K562 (cell line): Measurements from ENCODE around the gene ACOX1. TPM values are rescaled to one million over a fixed set of nuclear protein-coding genes. Genes with fewer than 3 reads are reported as not detected.

Experiments
- ATAC-seq: fragments of 200-7000 bp; cut with Tn5 transposase; 3 replicates; pipeline ENCODE4 v1.9.1; 2020; ENCODE audit warnings: moderate library complexity
- BruUV-seq: library from RNA; stranded (reverse); fragments of 400-500 nt; replicated peaks from 2 replicates; lab custom pipeline; 2021; lab: Mats Ljungman, UMichigan
- CTCF ChIA-PET: fragments of 300-600 bp; formaldehyde crosslinking; extraction: SDS; loops from one replicate; lab custom pipeline; 2021; ENCODE audit warnings: low intra/inter-chr PET ratio; lab: Yijun Ruan, JAX
- POLR2A ChIA-PET: fragments of 300-600, 350-650 bp; sonication (Branson Sonifier 250); formaldehyde crosslinking; extraction: SDS; loops from one replicate; lab custom pipeline; 2021; ENCODE audit warnings: antibody characterized with exemption, inconsistent platforms; lab: Yijun Ruan, JAX
- DNase-seq, 4 experiments: peaks; one replicate each; pipeline versions ENCODE4 v3.0.0 to v3.0.0-alpha.2; 2011 to 2018; ENCODE audit warnings: low spot score in 3 of 4, mixed read lengths in 3 of 4; ENCODE audit errors: extremely low read depth in 1 of 4
- FAIRE-seq: peaks from 2 replicates; lab custom pipeline; 2011; peaks lifted over from hg19 to GRCh38; lab: Jason Lieb, UNC
- H2AFZ ChIP-seq: 2 replicates; pipeline ENCODE4 v1.6.0; 2011; ENCODE audit warnings: low read depth, low read length, control low read depth, inconsistent platforms
- H3K27ac ChIP-seq: fragments of 200-600 bp; 3 replicates; pipeline ENCODE4 v1.8.0; 2011; ENCODE audit warnings: low read depth, mild to moderate bottlenecking, control low read depth, inconsistent platforms, low read length, moderate library complexity, mixed read lengths; ENCODE audit errors: extremely low read depth
- H3K27me3 ChIP-seq, 2 experiments: fragments of 300-600 bp in 1 of 2; 2 replicates in 1 of 2; 3 replicates in 1 of 2; pipeline versions ENCODE4 v1.6.0 to v1.8.0; 2011; ENCODE audit warnings: inconsistent platforms in 2 of 2, low read length in 2 of 2, mild to moderate bottlenecking in 1 of 2, mixed read lengths in 1 of 2, moderate library complexity in 1 of 2; ENCODE audit not compliant: control insufficient read depth in 2 of 2, insufficient read depth in 2 of 2
- H3K36me3 ChIP-seq: fragments of 300-600 bp; 3 replicates; pipeline ENCODE4 v1.8.0; 2011; ENCODE audit warnings: mild to moderate bottlenecking, low read length, inconsistent platforms; ENCODE audit not compliant: control insufficient read depth, insufficient read depth
- H3K4me1 ChIP-seq, 2 experiments: fragments of 200-600 bp in 1 of 2; replicated peaks in 1 of 2; 2 replicates in 1 of 2; 3 replicates in 1 of 2; pipeline versions ENCODE4 v1.5.1 to v1.8.0; 2011; ENCODE audit warnings: inconsistent platforms in 2 of 2, low read length in 2 of 2, mild to moderate bottlenecking in 1 of 2, mixed read lengths in 1 of 2, moderate library complexity in 1 of 2; ENCODE audit not compliant: control insufficient read depth in 2 of 2, insufficient read depth in 2 of 2
- H3K4me2 ChIP-seq: 2 replicates; pipeline ENCODE4 v1.6.1; 2011; ENCODE audit warnings: low read length, control low read depth, inconsistent platforms, mixed read lengths; ENCODE audit not compliant: insufficient read depth
- H3K4me3 ChIP-seq: fragments of 200-600 bp; sonication (generic), shearing (Covaris generic); 2 replicates; pipeline ENCODE4 v1.5.1; 2016; ENCODE audit warnings: control low read depth, inconsistent platforms
- H3K79me2 ChIP-seq: fragments of 200-600 bp; 3 replicates; pipeline ENCODE4 v1.8.0; 2011; ENCODE audit warnings: low read length, inconsistent platforms; ENCODE audit not compliant: control insufficient read depth, insufficient read depth
- H3K9ac ChIP-seq, 2 experiments: 2 replicates each; pipeline versions ENCODE4 v1.6.0 to v1.6.1; 2011; ENCODE audit warnings: low read depth in 2 of 2, low read length in 2 of 2, control low read depth in 1 of 2, inconsistent platforms in 1 of 2, mild to moderate bottlenecking in 1 of 2, mixed read lengths in 1 of 2; ENCODE audit not compliant: insufficient read depth in 1 of 2
- H3K9me1 ChIP-seq: one replicate; pipeline ENCODE4 v1.6.0; 2011; ENCODE audit warnings: inconsistent platforms, mild to moderate bottlenecking, low read length, moderate library complexity; ENCODE audit not compliant: control insufficient read depth, insufficient read depth
- H3K9me3 ChIP-seq: replicated peaks from 2 replicates; pipeline ENCODE4 v1.5.1; 2011; ENCODE audit warnings: low read depth, low read length, inconsistent platforms; ENCODE audit not compliant: control insufficient read depth, insufficient read depth
- H4K20me1 ChIP-seq: replicated peaks from 2 replicates; pipeline ENCODE4 v1.6.1; 2011; ENCODE audit warnings: low read length, inconsistent platforms, mixed read lengths; ENCODE audit not compliant: control insufficient read depth, insufficient read depth
- ASH1L ChIP-seq: fragments of 450-650 bp; IDR thresholded peaks from 2 replicates; pipeline ENCODE4 v1.6.1; 2018; ENCODE audit warnings: borderline replicate concordance, mild to moderate bottlenecking, low read depth; ENCODE audit not compliant: partially characterized antibody
- DNMT1 ChIP-seq: fragments of 450-650 bp; IDR thresholded peaks from 2 replicates; pipeline ENCODE4 v1.6.1; 2016; ENCODE audit warnings: antibody characterized with exemption, mild to moderate bottlenecking
- FOXA1 ChIP-seq: fragments of 450-650 bp; IDR thresholded peaks from 2 replicates; pipeline ENCODE4 v1.6.1; 2016; ENCODE audit warnings: mild to moderate bottlenecking, borderline replicate concordance
- GTF2A2 ChIP-seq: IDR thresholded peaks from 2 replicates; pipeline ENCODE4 v1.6.1; 2016; ENCODE audit warnings: mild to moderate bottlenecking, missing genetic modification characterization, missing compliant biosample characterization
- GTF2E2 ChIP-seq: fragments of 200-800 bp; sonication (Bioruptor generic); IDR thresholded peaks from 2 replicates; pipeline ENCODE4 v1.6.1; 2016; ENCODE audit warnings: missing genetic modification characterization, missing compliant biosample characterization
- KDM2B ChIP-seq: fragments of 250-450 bp; sonication (Bioruptor Pico); IDR thresholded peaks from 2 replicates; pipeline ENCODE4 v1.8.0; 2021; ENCODE audit warnings: mild to moderate bottlenecking, moderate library complexity
- KLF13 ChIP-seq: fragments of 450-650 bp; IDR thresholded peaks from 2 replicates; pipeline ENCODE4 v1.6.1; 2016; ENCODE audit warnings: missing genetic modification characterization, low read depth, mild to moderate bottlenecking, missing compliant biosample characterization, moderate library complexity, borderline replicate concordance
- MBD1 ChIP-seq: fragments of 250-450 bp; sonication (Bioruptor Pico); IDR thresholded peaks from 2 replicates; pipeline ENCODE4 v1.8.0; 2022; ENCODE audit warnings: inconsistent platforms
- NCOA4 ChIP-seq: fragments of 450-650 bp; IDR thresholded peaks from 2 replicates; pipeline ENCODE4 v1.6.1; 2018; ENCODE audit warnings: mild to moderate bottlenecking; ENCODE audit not compliant: partially characterized antibody
- RREB1 ChIP-seq: fragments of 250-450 bp; sonication (Bioruptor Pico); IDR thresholded peaks from 2 replicates; pipeline ENCODE4 v1.4.0; 2020
- SUPT5H ChIP-seq: fragments of 450-650 bp; IDR thresholded peaks from 2 replicates; pipeline ENCODE4 v1.6.1; 2016
- TFAM ChIP-seq: fragments of 250-450 bp; sonication (Bioruptor Pico); conservative IDR thresholded peaks from 2 replicates; pipeline ENCODE4 v1.5.0; 2021; ENCODE audit warnings: mild to moderate bottlenecking, moderate library complexity
- ZNF146 ChIP-seq: IDR thresholded peaks from one replicate; pipeline ENCODE4 v1.6.1; 2018; ENCODE audit warnings: missing compliant biosample characterization; ENCODE audit not compliant: unreplicated experiment
- ZNF311 ChIP-seq: fragments of 250-450 bp; sonication (Bioruptor Pico); IDR thresholded peaks from 2 replicates; pipeline ENCODE4 v1.4.0; 2020; ENCODE audit warnings: mild to moderate bottlenecking, moderate library complexity
- ZNF431 ChIP-seq: sonication (generic); formaldehyde crosslinking; IDR thresholded peaks from 2 replicates; pipeline ENCODE4 v1.8.0; 2022; ENCODE audit warnings: mild to moderate bottlenecking, missing genetic modification reagents
- ZNF561 ChIP-seq: fragments of 450-650 bp; formaldehyde crosslinking; conservative IDR thresholded peaks from 2 replicates; pipeline ENCODE4 v1.4.0; 2020; ENCODE audit warnings: mild to moderate bottlenecking, moderate library complexity
- WGBS: fragments of 100-300 bp; shearing (Covaris generic); methylation state at CpG from one replicate; pipeline ENCODE4 v1.1.6; 2016; ENCODE audit warnings: low coverage, mixed read lengths; ENCODE audit not compliant: insufficient coverage; ENCODE audit errors: missing lambda C conversion rate; 5-methylcytosine and 5-hydroxymethylcytosine counted together
- in situ Hi-C: fragments of 300-500 bp; cut with MboI; formaldehyde crosslinking; loops from 4 replicates; pipeline ENCODE4 v1.15.0; 2018; ENCODE audit warnings: inconsistent platforms, mixed read lengths
- intact Hi-C: fragments of 100-400 bp; cut with micrococcal nuclease; formaldehyde crosslinking; loops from 2 replicates; pipeline ENCODE4 v1.14.2; 2022
- polyA plus RNA-seq, 8 experiments: library from polyadenylated mRNA; depleted of rRNA in 4 of 8; stranded (reverse) in 5 of 8; unstranded in 3 of 8; fragments of >200 nt; fragmentation: Nextera tagmentation in 2 of 8; fragmentation: Illumina TruSeq in 1 of 8; extraction: Ambion mirVana in 2 of 8; extraction: Trizol in 1 of 8; gene quantifications; 2 replicates each; pipeline versions ENCODE4 v1.2.1 to v1.2.3, GENCODE V29; 2011 to 2014; ENCODE audit warnings: inconsistent platforms in 1 of 8, missing spikeins in 1 of 8
- total RNA-seq, 7 experiments: library from RNA; depleted of rRNA in 6 of 7; stranded (reverse); fragments of >200 nt in 6 of 7; fragmentation: Illumina TruSeq in 2 of 7; extraction: Trizol in 2 of 7; gene quantifications; 2 replicates each; pipeline versions ENCODE4 v1.2.1 to v1.2.3, GENCODE V29; 2011 to 2021; ENCODE audit warnings: low replicate concordance in 1 of 7

The ACOX1 gene
- total and polyA plus RNA-seq, 9 of the 15 experiments (the other 6 are each of a cell fraction or from before 2014, with no cell fraction given) = 7.8 to 24.1 (median 14.5) TPM

GRCh38 chr17:75933808-75934207, 45.2 kb downstream of the ACOX1 start (continued):
- TF ChIP-seq MBD1 (no peak), ZNF561 (CRISPR knock-in tag) (no peak), ZNF311 (CRISPR knock-in tag) (no peak), ZNF431 (CRISPR knock-in tag) (no peak), FOXA1 (no peak), GTF2E2 (tag) (no peak)
- TF ChIP-seq, all 486 proteins: peak for 0

- H3K79me2 ChIP-seq = no peaks in the 10 kb centered on the region
- H3K4me3 ChIP-seq = no peak overlapping the region
- ATAC-seq (no peak), DNase-seq (no peak), FAIRE-seq (no peak)
- POLR2A ChIA-PET = interaction anchor here (0.6 to 1.2 kb wide), 2 partner anchors 8 kb away, joined by 3 to 6 read pairs; partner anchors contain the start of gene FBF1
- H3K27me3 ChIP-seq = no peaks in the 10 kb centered on the region
- in situ Hi-C loops (no loop called here), intact Hi-C loops (no loop called here)
- H2AFZ ChIP-seq = no peak overlapping the region
- CTCF ChIA-PET = no interaction called here
- H3K27ac ChIP-seq = no peak overlapping the region
- H3K4me1 ChIP-seq = no peaks in the 10 kb centered on the region
- no peak overlapping the region for H3K9ac ChIP-seq
- H3K9me1 ChIP-seq = no peaks in the 10 kb centered on the region
- H3K4me2 ChIP-seq = no peak overlapping the region
- no peaks in the 10 kb centered on the region for H3K9me3 ChIP-seq
- no peaks in the 10 kb centered on the region for H3K36me3 ChIP-seq
- WGBS = 53% methylated on average over 5 of the region's 5 CpGs
- no peak for TF ChIP-seq ZNF146 (CRISPR knock-in tag)
- TF ChIP-seq DNMT1 = no peak
- no peak for TF ChIP-seq NCOA4
- TF ChIP-seq KDM2B (CRISPR knock-in tag) = no peak
- TF ChIP-seq SUPT5H = no peak
- no peak for TF ChIP-seq TFAM (CRISPR knock-in tag)
- no peak for TF ChIP-seq GTF2A2 (tag)
- no peak for TF ChIP-seq ASH1L
- no peak for TF ChIP-seq KLF13
- no peak for TF ChIP-seq RREB1 (CRISPR knock-in tag)
- BruUV-seq = no TSS peak
- H4K20me1 ChIP-seq = no peaks in the 10 kb centered on the region
Measured at GRCh38 chr17:75932852-75933251, 46.1 kb downstream of the ACOX1 start.
